Calu3 (cell line): Measurements from ENCODE around the gene STX2. TPM values are rescaled to one million over a fixed set of nuclear protein-coding genes. Genes with fewer than 3 reads are reported as not detected.

Source experiments
- BruUV-seq: library from RNA; stranded (reverse); fragments of 400-500 nt; replicated peaks from 2 replicates; lab custom pipeline; 2021; lab: Mats Ljungman, UMichigan
- CTCF ChIA-PET: fragments of 300-600 bp; sonication (Branson Sonifier 250); formaldehyde crosslinking; loops from one replicate; lab custom pipeline; 2022; ENCODE audit warnings: antibody characterized with exemption; lab: Charles Lee
- DNase-seq: peaks from one replicate; pipeline ENCODE4 v3.0.0; 2022
- H3K27ac Mint-ChIP-seq: one replicate; pipeline ENCODE4 v1.8.0; 2022; ENCODE audit warnings: mixed read lengths; ENCODE audit not compliant: unreplicated experiment
- H3K27me3 Mint-ChIP-seq: one replicate; pipeline ENCODE4 v1.8.0; 2022; ENCODE audit warnings: mixed read lengths; ENCODE audit not compliant: unreplicated experiment
- H3K36me3 Mint-ChIP-seq: one replicate; pipeline ENCODE4 v1.8.0; 2022; ENCODE audit warnings: mild to moderate bottlenecking, moderate library complexity, mixed read lengths; ENCODE audit not compliant: insufficient read depth, unreplicated experiment
- H3K4me1 Mint-ChIP-seq: one replicate; pipeline ENCODE4 v1.8.0; 2022; ENCODE audit warnings: mild to moderate bottlenecking, low read depth, mixed read lengths; ENCODE audit not compliant: unreplicated experiment
- H3K4me3 Mint-ChIP-seq: one replicate; pipeline ENCODE4 v1.8.0; 2022; ENCODE audit warnings: mild to moderate bottlenecking, low read depth, moderate library complexity, mixed read lengths; ENCODE audit not compliant: unreplicated experiment
- H3K9me3 Mint-ChIP-seq: one replicate; pipeline ENCODE4 v1.8.0; 2022; ENCODE audit warnings: low read depth, mixed read lengths; ENCODE audit not compliant: unreplicated experiment
- intact Hi-C: fragments of 100-400 bp; cut with micrococcal nuclease; formaldehyde crosslinking; loops from one replicate; pipeline ENCODE4 v1.10.0; 2022; ENCODE audit not compliant: unreplicated experiment
- total RNA-seq: library from RNA; stranded (reverse); gene quantifications from 2 replicates; pipeline ENCODE4 v1.2.3, GENCODE V29; 2022
- TF ChIP-seq, protein P1 (sequence below): fragments of 200-600 bp; IDR thresholded peaks from one replicate; pipeline ENCODE4 v1.8.0; 2022; ENCODE audit warnings: antibody characterized with exemption; ENCODE audit not compliant: unreplicated experiment

STX2 gene
- total RNA-seq, 1 experiment from 2014 or later: 26.7 TPM

DNA sequence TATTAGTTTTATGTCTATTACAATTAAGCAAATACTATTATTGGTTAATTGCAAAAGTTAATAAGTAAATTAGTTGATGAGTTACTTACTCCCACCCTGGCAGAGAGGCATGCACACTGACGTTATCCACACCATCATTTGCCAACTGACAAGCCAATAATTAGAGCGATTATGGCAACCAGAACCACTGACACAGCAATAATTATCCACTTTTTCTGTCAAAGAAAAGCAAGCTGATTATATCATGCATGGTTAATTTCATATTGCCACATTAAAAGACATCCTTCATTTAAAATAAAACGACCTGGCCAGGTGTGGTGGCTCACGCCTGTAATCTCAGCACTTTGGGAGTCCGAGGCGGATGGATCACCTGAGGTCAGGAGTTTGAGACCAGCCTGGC lies 43.1 kb downstream of the STX2 start:
- Mint-ChIP-seq H3K27ac (no peak overlapping the region), H3K27me3 (no peaks in the 10 kb centered on the region), H3K4me3 (no peak overlapping the region), H3K36me3 (peaks cover 30% of the 10 kb centered on the region), H3K9me3 (no peaks in the 10 kb centered on the region), H3K4me1 (no peaks in the 10 kb centered on the region)
- TF ChIP-seq, protein P1, sequence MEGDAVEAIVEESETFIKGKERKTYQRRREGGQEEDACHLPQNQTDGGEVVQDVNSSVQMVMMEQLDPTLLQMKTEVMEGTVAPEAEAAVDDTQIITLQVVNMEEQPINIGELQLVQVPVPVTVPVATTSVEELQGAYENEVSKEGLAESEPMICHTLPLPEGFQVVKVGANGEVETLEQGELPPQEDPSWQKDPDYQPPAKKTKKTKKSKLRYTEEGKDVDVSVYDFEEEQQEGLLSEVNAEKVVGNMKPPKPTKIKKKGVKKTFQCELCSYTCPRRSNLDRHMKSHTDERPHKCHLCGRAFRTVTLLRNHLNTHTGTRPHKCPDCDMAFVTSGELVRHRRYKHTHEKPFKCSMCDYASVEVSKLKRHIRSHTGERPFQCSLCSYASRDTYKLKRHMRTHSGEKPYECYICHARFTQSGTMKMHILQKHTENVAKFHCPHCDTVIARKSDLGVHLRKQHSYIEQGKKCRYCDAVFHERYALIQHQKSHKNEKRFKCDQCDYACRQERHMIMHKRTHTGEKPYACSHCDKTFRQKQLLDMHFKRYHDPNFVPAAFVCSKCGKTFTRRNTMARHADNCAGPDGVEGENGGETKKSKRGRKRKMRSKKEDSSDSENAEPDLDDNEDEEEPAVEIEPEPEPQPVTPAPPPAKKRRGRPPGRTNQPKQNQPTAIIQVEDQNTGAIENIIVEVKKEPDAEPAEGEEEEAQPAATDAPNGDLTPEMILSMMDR: no peak
- BruUV-seq: no TSS peak
- CTCF ChIA-PET: no interaction called here
- DNase-seq: no peak
- intact Hi-C loops: no loop called here

DNA sequence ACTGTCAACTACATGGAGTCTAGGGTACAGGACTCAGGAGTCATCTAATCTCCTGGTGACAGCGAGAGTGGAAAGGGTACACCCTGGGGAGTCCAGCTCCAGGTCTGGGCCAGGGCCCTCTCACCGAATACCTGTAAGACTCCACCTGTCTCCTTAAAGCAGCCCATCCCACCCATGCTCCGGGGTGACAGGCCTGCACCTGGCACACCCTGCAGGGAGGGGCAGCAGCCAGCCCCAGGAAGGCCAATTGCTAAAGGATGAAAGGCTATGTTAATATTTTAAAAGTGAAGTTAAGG lies 45.5 kb downstream of the STX2 start:
- no peaks in the 10 kb centered on the region for H3K4me1 Mint-ChIP-seq
- no peaks in the 10 kb centered on the region for H3K9me3 Mint-ChIP-seq
- CTCF ChIA-PET: no interaction called here
- H3K27ac Mint-ChIP-seq: no peak overlapping the region
- TF ChIP-seq, protein P1: no peak
- H3K36me3 Mint-ChIP-seq: peaks cover 15% of the 10 kb centered on the region
- no peak for DNase-seq
- intact Hi-C loops: no loop called here
- no peak overlapping the region for H3K4me3 Mint-ChIP-seq
- no peaks in the 10 kb centered on the region for H3K27me3 Mint-ChIP-seq
- no TSS peak for BruUV-seq

DNA sequence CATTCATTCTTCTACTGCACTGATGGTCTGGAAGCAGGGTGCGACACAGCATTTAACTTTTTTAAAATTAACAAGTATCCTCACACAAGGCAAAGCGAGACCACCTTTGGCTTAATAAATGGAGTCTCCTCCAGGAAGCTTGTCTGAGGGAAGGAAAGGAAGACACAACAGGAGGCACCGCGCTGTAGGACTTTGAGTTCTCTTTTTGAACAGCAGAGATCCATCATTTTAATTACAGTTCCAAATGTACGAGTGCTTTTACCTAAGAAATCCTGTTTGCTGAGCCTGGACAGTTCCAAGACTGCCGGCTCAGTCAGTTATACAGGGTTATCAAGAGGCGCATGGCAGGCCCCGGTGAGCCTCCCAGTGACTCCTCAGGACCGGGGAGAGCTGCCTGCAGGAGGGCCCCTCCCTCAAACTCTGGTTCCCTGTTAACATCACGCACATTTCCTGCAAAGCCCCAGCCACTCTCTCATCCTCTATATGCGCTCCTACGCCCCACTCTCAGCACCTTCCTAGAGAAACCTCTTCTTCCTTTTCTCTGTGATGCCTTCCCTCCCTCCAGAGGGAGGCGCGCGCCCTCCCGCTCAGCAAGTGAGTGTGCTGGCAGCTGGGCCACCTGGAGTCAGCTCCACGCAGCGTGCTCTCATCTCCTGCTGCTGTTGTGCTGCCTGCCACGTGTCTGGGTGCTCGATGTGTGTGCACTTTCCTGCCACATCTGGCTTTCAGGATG lies 46.1 kb downstream of the STX2 start:
- TF ChIP-seq, protein P1: no peak
- H3K36me3 Mint-ChIP-seq: peaks cover 18% of the 10 kb centered on the region
- no peak overlapping the region for H3K27ac Mint-ChIP-seq
- no TSS peak for BruUV-seq
- CTCF ChIA-PET: no interaction called here
- no peaks in the 10 kb centered on the region for H3K9me3 Mint-ChIP-seq
- no peak for DNase-seq
- H3K4me1 Mint-ChIP-seq: no peaks in the 10 kb centered on the region
- H3K4me3 Mint-ChIP-seq: no peak overlapping the region
- H3K27me3 Mint-ChIP-seq: no peaks in the 10 kb centered on the region
- intact Hi-C loops: no loop called here

DNA sequence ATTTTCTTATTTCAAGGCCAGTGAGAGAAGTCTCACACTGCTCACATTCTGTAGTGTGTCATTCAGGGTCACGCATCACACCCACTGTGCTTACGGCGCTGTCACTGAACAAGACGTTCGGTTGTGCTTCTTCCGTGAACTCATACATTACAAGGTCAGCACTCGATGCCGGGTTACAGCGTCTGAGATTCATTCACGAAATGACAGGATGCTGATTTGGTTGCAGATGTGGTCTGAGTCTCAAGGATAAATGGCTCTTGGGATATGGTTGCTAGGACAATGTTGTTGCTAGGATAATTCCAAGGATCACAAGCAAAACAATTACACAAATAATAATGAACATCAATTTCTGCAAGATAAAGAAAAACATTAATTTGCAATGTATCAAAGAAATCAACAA lies 47.4 kb downstream of the STX2 start:
- Mint-ChIP-seq H3K27ac (no peak overlapping the region), H3K4me3 (no peak overlapping the region), H3K9me3 (no peaks in the 10 kb centered on the region), H3K4me1 (no peaks in the 10 kb centered on the region), H3K27me3 (no peaks in the 10 kb centered on the region), H3K36me3 (peaks cover 8% of the 10 kb centered on the region)
- intact Hi-C loops: no loop called here
- TF ChIP-seq, protein P1: no peak
- CTCF ChIA-PET: no interaction called here
- no TSS peak for BruUV-seq
- DNase-seq: no peak
